ENCODE data around the gene LY6G6F. TPM values are rescaled to one million over a fixed set of nuclear protein-coding genes. Genes with fewer than 3 reads are reported as not detected.

Gene LY6G6F
- polyA plus RNA-seq, 2 of the 4 experiments (the other 2 are of a cell fraction) = not detected

GRCh38 chr6:31725502-31726350, 19.1 kb downstream of the LY6G6F start:
- TF ChIP-seq, protein P1, sequence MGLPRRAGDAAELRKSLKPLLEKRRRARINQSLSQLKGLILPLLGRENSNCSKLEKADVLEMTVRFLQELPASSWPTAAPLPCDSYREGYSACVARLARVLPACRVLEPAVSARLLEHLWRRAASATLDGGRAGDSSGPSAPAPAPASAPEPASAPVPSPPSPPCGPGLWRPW (IDR thresholded peaks at IDR 0.05) = no peak
- no peak for TF ChIP-seq SMC3 (IDR thresholded peaks at IDR 0.05)
- H3K4me2 ChIP-seq = no peak overlapping the region

DNA sequence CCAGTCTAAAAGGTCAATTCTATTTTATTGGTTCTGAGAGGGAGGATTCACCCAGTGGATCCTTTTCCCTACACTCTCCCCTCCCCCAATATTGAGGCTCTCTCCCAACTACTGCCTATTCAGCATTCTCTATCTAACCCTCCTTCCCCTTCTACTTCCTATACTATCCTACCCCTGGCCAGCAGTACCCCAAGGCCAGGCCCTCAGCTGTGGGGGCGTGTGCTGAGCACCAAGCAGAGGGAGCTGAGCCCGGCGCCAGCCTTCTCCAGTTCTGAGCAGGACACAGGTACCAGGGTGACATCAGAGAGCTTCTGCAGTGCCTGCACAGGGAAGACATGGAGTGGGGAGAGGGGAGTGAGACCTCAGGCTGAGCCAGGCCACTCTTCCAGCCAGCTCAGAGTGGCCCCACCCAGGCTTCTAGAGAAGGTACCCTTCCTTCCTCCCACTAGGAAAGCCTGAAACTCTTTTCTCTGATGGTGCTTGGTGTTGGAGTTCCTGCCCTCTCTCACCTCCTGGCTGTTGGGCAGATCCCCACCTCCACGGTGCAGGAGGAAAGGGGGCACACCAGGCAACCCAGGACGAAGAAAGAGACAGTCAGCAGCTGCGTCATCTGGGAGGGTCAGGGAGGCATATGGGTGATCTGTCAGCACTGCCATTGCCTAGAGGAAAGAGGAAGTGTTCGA, 20.5 kb downstream of the LY6G6F start:
- ChIA-PET CTCF (interaction anchor here (1.0 to 4.7 kb wide), 5 partner anchors 11 to 103 kb away, joined by 3 to 26 read pairs (median 10); partner anchors contain the start of genes CLIC1 and LY6G5C), POLR2A (interaction anchor here (0.6 kb wide), 1 partner anchor 67 kb away, joined by 5 read pairs; no protein-coding TSS in a partner anchor)
- peaks cover 8% of the 10 kb centered on the region; the same call in 2 of the 3 replicates for H3K4me1 ChIP-seq
- H3K9me3 ChIP-seq = no peaks in the 10 kb centered on the region
- no peak overlapping the region for H3K27ac ChIP-seq
- TF ChIP-seq MAZ (IDR thresholded peaks at IDR 0.05; ENCODE audit: borderline replicate concordance, low read depth, low read length) (no peak), MAFK (IDR thresholded peaks at IDR 0.05; ENCODE audit: partially characterized antibody) (peak; percentile 9)
- no peak for FAIRE-seq
- WGBS (ENCODE audit: missing lambda C conversion rate) = 90% methylated on average over 5 of the region's 7 CpGs
- H3K4me3 ChIP-seq = no peak overlapping the region
- no peak for DNase-seq (ENCODE audit: low read depth in 1 of 2, low spot score in 1 of 2)
- no peak overlapping the region for H3K4me2 ChIP-seq
- no peak for ATAC-seq

More at GRCh38 chr6:31725502-31726350, 19.1 kb downstream of the LY6G6F start:
- DNase-seq (ENCODE audit: low read depth in 1 of 2, low spot score in 1 of 2) (no peak), ATAC-seq (no peak), FAIRE-seq (no peak)
- WGBS (ENCODE audit: missing lambda C conversion rate) = 92% methylated on average over 12 of the region's 12 CpGs
- ChIA-PET POLR2A (interaction anchor here (0.7 to 1.7 kb wide), 2 partner anchors 8 to 22 kb away, joined by 4 to 6 read pairs; no protein-coding TSS in a partner anchor), CTCF (interaction anchor here (0.7 to 3.9 kb wide), 4 partner anchors 12 to 151 kb away, joined by 3 to 10 read pairs (median 5); partner anchors contain the start of gene CLIC1)
- H3K4me3 ChIP-seq = no peak overlapping the region
- peaks cover 5% of the 10 kb centered on the region; the same call in 2 of the 3 replicates for H3K4me1 ChIP-seq
- H3K9me3 ChIP-seq = no peaks in the 10 kb centered on the region
- H3K27ac ChIP-seq = no peak overlapping the region

DNA sequence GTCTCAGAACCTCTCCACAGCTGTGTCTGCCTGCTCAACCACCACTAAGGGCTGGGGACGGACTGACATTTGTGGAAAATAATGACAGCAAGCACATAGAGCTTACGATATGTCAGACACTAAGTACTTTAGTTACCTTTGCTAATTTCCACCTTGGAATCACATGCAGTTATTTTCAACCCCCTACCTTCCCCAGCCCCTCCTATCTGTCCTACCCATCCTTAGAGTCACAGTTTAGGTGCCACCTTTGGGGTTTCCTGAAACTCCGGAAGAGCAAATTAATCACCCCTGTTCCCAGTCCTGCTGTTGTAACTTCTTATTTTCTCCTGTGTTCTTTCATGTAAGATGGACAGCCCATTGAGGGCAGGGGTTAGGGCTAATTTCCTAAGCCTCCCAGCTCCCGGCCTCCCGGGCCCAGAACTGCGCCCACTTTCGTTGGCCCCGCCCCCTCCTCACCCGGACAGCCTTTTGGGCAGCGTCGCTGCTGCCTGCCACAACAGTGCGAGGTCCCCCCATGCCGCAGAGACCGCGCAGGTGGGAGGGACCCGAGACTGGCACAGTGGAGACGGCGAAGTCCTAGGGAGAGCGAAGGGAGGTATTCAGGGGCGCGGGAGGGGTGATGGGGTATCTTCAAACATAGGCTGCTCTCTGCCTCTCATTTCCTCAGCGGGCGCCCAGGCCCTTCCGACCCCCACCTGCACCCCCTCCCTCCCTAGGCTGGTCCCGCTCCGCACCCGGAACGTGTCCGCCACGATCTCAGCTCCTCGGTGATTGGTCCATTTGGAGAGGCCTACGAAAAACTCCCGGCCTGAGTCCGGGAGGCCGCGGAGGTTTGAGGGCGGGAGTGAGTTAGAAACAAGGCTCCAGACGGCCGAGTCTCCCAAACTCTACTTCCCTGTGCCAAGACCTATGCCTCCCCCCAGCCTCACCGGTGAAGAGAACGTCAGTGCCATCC, 21.3 kb downstream of the LY6G6F start:
- H3K27ac ChIP-seq = no peak overlapping the region; a peak in 1 of 6 replicates
- FAIRE-seq = no peak
- CTCF ChIA-PET = interaction anchor here (1.0 to 4.7 kb wide), 12 partner anchors 10 to 103 kb away, joined by 3 to 30 read pairs (median 8); partner anchors contain the start of genes CLIC1, LY6G5C and MSH5
- TF ChIP-seq, protein P2, sequence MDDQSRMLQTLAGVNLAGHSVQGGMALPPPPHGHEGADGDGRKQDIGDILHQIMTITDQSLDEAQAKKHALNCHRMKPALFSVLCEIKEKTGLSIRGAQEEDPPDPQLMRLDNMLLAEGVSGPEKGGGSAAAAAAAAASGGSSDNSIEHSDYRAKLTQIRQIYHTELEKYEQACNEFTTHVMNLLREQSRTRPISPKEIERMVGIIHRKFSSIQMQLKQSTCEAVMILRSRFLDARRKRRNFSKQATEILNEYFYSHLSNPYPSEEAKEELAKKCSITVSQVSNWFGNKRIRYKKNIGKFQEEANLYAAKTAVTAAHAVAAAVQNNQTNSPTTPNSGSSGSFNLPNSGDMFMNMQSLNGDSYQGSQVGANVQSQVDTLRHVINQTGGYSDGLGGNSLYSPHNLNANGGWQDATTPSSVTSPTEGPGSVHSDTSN (IDR thresholded peaks at IDR 0.05) = no peak
- TF ChIP-seq FOSL2 (IDR thresholded peaks at IDR 0.05) = no peak
- TF ChIP-seq FOSL2 (CRISPR knock-in tag; IDR thresholded peaks at IDR 0.05) = no peak
- TF ChIP-seq GATA3 (IDR thresholded peaks at IDR 0.05; ENCODE audit: borderline replicate concordance) = no peak
- TF ChIP-seq MYC (IDR thresholded peaks at IDR 0.05; ENCODE audit: borderline replicate concordance, low read length) = no peak
- TF ChIP-seq, protein P3, sequence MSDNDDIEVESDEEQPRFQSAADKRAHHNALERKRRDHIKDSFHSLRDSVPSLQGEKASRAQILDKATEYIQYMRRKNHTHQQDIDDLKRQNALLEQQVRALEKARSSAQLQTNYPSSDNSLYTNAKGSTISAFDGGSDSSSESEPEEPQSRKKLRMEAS (IDR thresholded peaks at IDR 0.05) = no peak
- no peak for TF ChIP-seq ESRRA (IDR thresholded peaks at IDR 0.05; ENCODE audit: borderline replicate concordance, low read length)
- no peak for TF ChIP-seq FOXS1 (CRISPR knock-in tag; IDR thresholded peaks at IDR 0.05)
- no peak for TF ChIP-seq HEYL (CRISPR knock-in tag; IDR thresholded peaks at IDR 0.05)
- no peak for TF ChIP-seq POLR2AphosphoS2 (conservative IDR thresholded peaks at IDR 0.05; ENCODE audit: low read length)
- TF ChIP-seq ZFP36 (IDR thresholded peaks at IDR 0.05; ENCODE audit: borderline replicate concordance, partially characterized antibody) = no peak
- no peak overlapping the region; the same call in 1 of the 3 replicates for H3K4me2 ChIP-seq
- POLR2A ChIA-PET = interaction anchor here (0.6 kb wide), 1 partner anchor 66 kb away, joined by 5 read pairs; no protein-coding TSS in a partner anchor
- H3K9me3 ChIP-seq = no peaks in the 10 kb centered on the region
- WGBS (ENCODE audit: missing lambda C conversion rate) = 92% methylated on average over 36 of the region's 41 CpGs
- no peak for DNase-seq (ENCODE audit: low read depth in 1 of 2, low spot score in 1 of 2)
- H3K4me3 ChIP-seq = no peak overlapping the region
- no peak for ATAC-seq
- H3K4me1 ChIP-seq = peaks cover 8% of the 10 kb centered on the region; the same call in 2 of the 3 replicates
